ENCODE measurements around the gene PARD3B.

The PARD3B gene

GRCh38 chr2:204967199-204967960 is 422.1 kb downstream of the PARD3B start:
- H3K4me3 ChIP-seq (ENCODE audit: control insufficient read depth in 1 of 7, extremely low read depth in 1 of 7, insufficient read depth in 4 of 7, low read depth in 2 of 7, low read length in 6 of 7) = peak overlapping the region in 5 of 7 experiments; percentile 3 to 55 (median 17)

GRCh38 chr2:204971206-204971907 is 426.1 kb downstream of the PARD3B start:
- peak in 2 of 3 donors; percentile 10 to 32 for DNase-seq
- no peaks in the 10 kb centered on the region for H3K27me3 ChIP-seq (replicated peaks in 2 of 5; ENCODE audit: control insufficient read depth in 4 of 5, insufficient read depth in 5 of 5, low read length in 4 of 5)
- H3K36me3 ChIP-seq (ENCODE audit: control insufficient read depth in 4 of 4, insufficient read depth in 4 of 4, low read length in 3 of 4) = no peaks in the 10 kb centered on the region
- CTCF ChIA-PET = interaction anchor here (1.0 kb wide), 1 partner anchor 11 kb away, joined by 3 read pairs; no protein-coding TSS in a partner anchor
- POLR2A ChIA-PET = interaction anchor here (0.5 kb wide), 1 partner anchor 1919 kb away, joined by 4 read pairs; no protein-coding TSS in a partner anchor
- no peaks in the 10 kb centered on the region for H3K9me3 ChIP-seq (ENCODE audit: control extremely low read depth in 1 of 5, control insufficient read depth in 4 of 5, insufficient read depth in 2 of 5, low read depth in 1 of 5, low read length in 4 of 5)
- 0% methylated on average over 1 of the region's 2 CpGs for WGBS (ENCODE audit: insufficient coverage)
- no peak overlapping the region for H3K27ac ChIP-seq (ENCODE audit: insufficient read depth in 1 of 2, low read depth in 1 of 2, low read length in 2 of 2, poor library complexity in 1 of 2, severe bottlenecking in 2 of 2)
- no peak overlapping the region for H3K4me3 ChIP-seq (ENCODE audit: control insufficient read depth in 1 of 7, extremely low read depth in 1 of 7, insufficient read depth in 4 of 7, low read depth in 2 of 7, low read length in 6 of 7)
- H3K4me1 ChIP-seq (ENCODE audit: control extremely low read depth in 1 of 4, control insufficient read depth in 4 of 4, insufficient read depth in 4 of 4, low read length in 3 of 4) = peaks cover 17 to 43% (median 26%) of the 10 kb centered on the region in 4 experiments

More at GRCh38 chr2:204967199-204967960, 422.1 kb downstream of the PARD3B start:
- Histone ChIP-seq H3K27ac (ENCODE audit: insufficient read depth in 1 of 2, low read depth in 1 of 2, low read length in 2 of 2, poor library complexity in 1 of 2, severe bottlenecking in 2 of 2) (peak overlapping the region; percentile 7 to 67), H3K9me3 (ENCODE audit: control extremely low read depth in 1 of 5, control insufficient read depth in 4 of 5, insufficient read depth in 2 of 5, low read depth in 1 of 5, low read length in 4 of 5) (no peaks in the 10 kb centered on the region), H3K36me3 (ENCODE audit: control insufficient read depth in 4 of 4, insufficient read depth in 4 of 4, low read length in 3 of 4) (no peaks in the 10 kb centered on the region), H3K27me3 (replicated peaks in 2 of 5; ENCODE audit: control insufficient read depth in 4 of 5, insufficient read depth in 5 of 5, low read length in 4 of 5) (no peaks in the 10 kb centered on the region), H3K4me1 (ENCODE audit: control extremely low read depth in 1 of 4, control insufficient read depth in 4 of 4, insufficient read depth in 4 of 4, low read length in 3 of 4) (peaks cover 24 to 46% (median 27%) of the 10 kb centered on the region in 4 experiments)
- ChIA-PET CTCF (interaction anchor here (0.9 kb wide), 1 partner anchor 20 kb away, joined by 4 read pairs; no protein-coding TSS in a partner anchor), POLR2A (no interaction called here)
- peak; percentile 43 to 80 (median 71) for DNase-seq
- WGBS (ENCODE audit: insufficient coverage) = 4% methylated on average over 6 of the region's 7 CpGs

- no peaks in the 10 kb centered on the region for H3K27me3 ChIP-seq (replicated peaks in 2 of 5; ENCODE audit: control insufficient read depth in 4 of 5, insufficient read depth in 5 of 5, low read length in 4 of 5)
- H3K9me3 ChIP-seq (ENCODE audit: control extremely low read depth in 1 of 5, control insufficient read depth in 4 of 5, insufficient read depth in 2 of 5, low read depth in 1 of 5, low read length in 4 of 5) = no peaks in the 10 kb centered on the region
- DNase-seq = no peak
- POLR2A ChIA-PET = no interaction called here
- no peak overlapping the region for H3K27ac ChIP-seq (ENCODE audit: insufficient read depth in 1 of 2, low read depth in 1 of 2, low read length in 2 of 2, poor library complexity in 1 of 2, severe bottlenecking in 2 of 2)
- H3K36me3 ChIP-seq (ENCODE audit: control insufficient read depth in 4 of 4, insufficient read depth in 4 of 4, low read length in 3 of 4) = no peaks in the 10 kb centered on the region
- CTCF ChIA-PET = no interaction called here
- peaks cover 10 to 35% (median 20%) of the 10 kb centered on the region in 4 experiments for H3K4me1 ChIP-seq (ENCODE audit: control extremely low read depth in 1 of 4, control insufficient read depth in 4 of 4, insufficient read depth in 4 of 4, low read length in 3 of 4)
- no peak overlapping the region for H3K4me3 ChIP-seq (ENCODE audit: control insufficient read depth in 1 of 7, extremely low read depth in 1 of 7, insufficient read depth in 4 of 7, low read depth in 2 of 7, low read length in 6 of 7)
These were observed 426.9 kb downstream of the PARD3B start for GRCh38 chr2:204972161-204972560.

GRCh38 chr2:204972606-204973336 is 427.5 kb downstream of the PARD3B start:
- peaks cover 10 to 28% (median 14%) of the 10 kb centered on the region in 4 experiments for H3K4me1 ChIP-seq (ENCODE audit: control extremely low read depth in 1 of 4, control insufficient read depth in 4 of 4, insufficient read depth in 4 of 4, low read length in 3 of 4)
- no peak overlapping the region for H3K27ac ChIP-seq (ENCODE audit: insufficient read depth in 1 of 2, low read depth in 1 of 2, low read length in 2 of 2, poor library complexity in 1 of 2, severe bottlenecking in 2 of 2)
- WGBS (ENCODE audit: insufficient coverage) = 100% methylated on average over 2 of the region's 5 CpGs
- ChIA-PET CTCF (no interaction called here), POLR2A (no interaction called here)
- H3K4me3 ChIP-seq (ENCODE audit: control insufficient read depth in 1 of 7, extremely low read depth in 1 of 7, insufficient read depth in 4 of 7, low read depth in 2 of 7, low read length in 6 of 7) = no peak overlapping the region
- no peak for DNase-seq
- H3K27me3 ChIP-seq (replicated peaks in 2 of 5; ENCODE audit: control insufficient read depth in 4 of 5, insufficient read depth in 5 of 5, low read length in 4 of 5) = no peaks in the 10 kb centered on the region
- no peaks in the 10 kb centered on the region for H3K9me3 ChIP-seq (ENCODE audit: control extremely low read depth in 1 of 5, control insufficient read depth in 4 of 5, insufficient read depth in 2 of 5, low read depth in 1 of 5, low read length in 4 of 5)
- no peaks in the 10 kb centered on the region for H3K36me3 ChIP-seq (ENCODE audit: control insufficient read depth in 4 of 4, insufficient read depth in 4 of 4, low read length in 3 of 4)

- no peaks in the 10 kb centered on the region for H3K27me3 ChIP-seq (replicated peaks in 2 of 5; ENCODE audit: control insufficient read depth in 4 of 5, insufficient read depth in 5 of 5, low read length in 4 of 5)
- POLR2A ChIA-PET = no interaction called here
- no peak overlapping the region for H3K4me3 ChIP-seq (ENCODE audit: control insufficient read depth in 1 of 7, extremely low read depth in 1 of 7, insufficient read depth in 4 of 7, low read depth in 2 of 7, low read length in 6 of 7)
- no peaks in the 10 kb centered on the region for H3K9me3 ChIP-seq (ENCODE audit: control extremely low read depth in 1 of 5, control insufficient read depth in 4 of 5, insufficient read depth in 2 of 5, low read depth in 1 of 5, low read length in 4 of 5)
- H3K27ac ChIP-seq (ENCODE audit: insufficient read depth in 1 of 2, low read depth in 1 of 2, low read length in 2 of 2, poor library complexity in 1 of 2, severe bottlenecking in 2 of 2) = no peak overlapping the region
- CTCF ChIA-PET = no interaction called here
- no peak for DNase-seq
- peaks cover 8 to 20% (median 10%) of the 10 kb centered on the region in 4 experiments for H3K4me1 ChIP-seq (ENCODE audit: control extremely low read depth in 1 of 4, control insufficient read depth in 4 of 4, insufficient read depth in 4 of 4, low read length in 3 of 4)
- WGBS (ENCODE audit: insufficient coverage) = no CpG with 5 or more reads among the region's 2 CpGs
- H3K36me3 ChIP-seq (ENCODE audit: control insufficient read depth in 4 of 4, insufficient read depth in 4 of 4, low read length in 3 of 4) = no peaks in the 10 kb centered on the region
These were observed 428.3 kb downstream of the PARD3B start for GRCh38 chr2:204973616-204974015.

GRCh38 chr2:204974487-204974886 is 429.2 kb downstream of the PARD3B start:
- CTCF ChIA-PET = no interaction called here
- no peak for DNase-seq
- peaks cover 8 to 20% (median 10%) of the 10 kb centered on the region in 4 experiments for H3K4me1 ChIP-seq (ENCODE audit: control extremely low read depth in 1 of 4, control insufficient read depth in 4 of 4, insufficient read depth in 4 of 4, low read length in 3 of 4)
- 100% methylated on average over 1 of the region's 2 CpGs for WGBS (ENCODE audit: insufficient coverage)
- no peaks in the 10 kb centered on the region for H3K27me3 ChIP-seq (replicated peaks in 2 of 5; ENCODE audit: control insufficient read depth in 4 of 5, insufficient read depth in 5 of 5, low read length in 4 of 5)
- H3K4me3 ChIP-seq (ENCODE audit: control insufficient read depth in 1 of 7, extremely low read depth in 1 of 7, insufficient read depth in 4 of 7, low read depth in 2 of 7, low read length in 6 of 7) = no peak overlapping the region
- H3K36me3 ChIP-seq (ENCODE audit: control insufficient read depth in 4 of 4, insufficient read depth in 4 of 4, low read length in 3 of 4) = no peaks in the 10 kb centered on the region
- POLR2A ChIA-PET = no interaction called here
- H3K9me3 ChIP-seq (ENCODE audit: control extremely low read depth in 1 of 5, control insufficient read depth in 4 of 5, insufficient read depth in 2 of 5, low read depth in 1 of 5, low read length in 4 of 5) = no peaks in the 10 kb centered on the region
- no peak overlapping the region for H3K27ac ChIP-seq (ENCODE audit: insufficient read depth in 1 of 2, low read depth in 1 of 2, low read length in 2 of 2, poor library complexity in 1 of 2, severe bottlenecking in 2 of 2)
